Measurements from ENCODE around the gene OTX1. TPM values are rescaled to one million over a fixed set of nuclear protein-coding genes. Genes with fewer than 3 reads are reported as not detected.

OTX1 gene
- not detected for total RNA-seq

GRCh38 chr2:63050334-63051041 is at the start of gene OTX1:
OTX1 (plus strand) TSS chr2:63050830; CDS start chr2:63052991, 2,161 bp downstream.
- intact Hi-C loops (cut with DNase I; ENCODE audit: low total_unique reads) = no loop called here
- DNase-seq = peak in 1 of 2 donors; percentile 14

GRCh38 chr2:63001576-63001975 is 49.1 kb upstream of the OTX1 start:
- H3K4me1 ChIP-seq = no peaks in the 10 kb centered on the region
- no peak for DNase-seq
- TF ChIP-seq, protein P1, sequence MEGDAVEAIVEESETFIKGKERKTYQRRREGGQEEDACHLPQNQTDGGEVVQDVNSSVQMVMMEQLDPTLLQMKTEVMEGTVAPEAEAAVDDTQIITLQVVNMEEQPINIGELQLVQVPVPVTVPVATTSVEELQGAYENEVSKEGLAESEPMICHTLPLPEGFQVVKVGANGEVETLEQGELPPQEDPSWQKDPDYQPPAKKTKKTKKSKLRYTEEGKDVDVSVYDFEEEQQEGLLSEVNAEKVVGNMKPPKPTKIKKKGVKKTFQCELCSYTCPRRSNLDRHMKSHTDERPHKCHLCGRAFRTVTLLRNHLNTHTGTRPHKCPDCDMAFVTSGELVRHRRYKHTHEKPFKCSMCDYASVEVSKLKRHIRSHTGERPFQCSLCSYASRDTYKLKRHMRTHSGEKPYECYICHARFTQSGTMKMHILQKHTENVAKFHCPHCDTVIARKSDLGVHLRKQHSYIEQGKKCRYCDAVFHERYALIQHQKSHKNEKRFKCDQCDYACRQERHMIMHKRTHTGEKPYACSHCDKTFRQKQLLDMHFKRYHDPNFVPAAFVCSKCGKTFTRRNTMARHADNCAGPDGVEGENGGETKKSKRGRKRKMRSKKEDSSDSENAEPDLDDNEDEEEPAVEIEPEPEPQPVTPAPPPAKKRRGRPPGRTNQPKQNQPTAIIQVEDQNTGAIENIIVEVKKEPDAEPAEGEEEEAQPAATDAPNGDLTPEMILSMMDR (IDR thresholded peaks at IDR 0.05) = no peak
- TF ChIP-seq POLR2A (IDR thresholded peaks at IDR 0.05) = no peak
- no peaks in the 10 kb centered on the region for H3K36me3 ChIP-seq
- H3K27me3 ChIP-seq = no peaks in the 10 kb centered on the region
- H3K27ac ChIP-seq = no peak overlapping the region
- no peaks in the 10 kb centered on the region for H3K9me3 ChIP-seq
- intact Hi-C loops (cut with DNase I; ENCODE audit: low total_unique reads) = no loop called here
- H3K4me3 ChIP-seq = no peak overlapping the region

More at GRCh38 chr2:63050334-63051041, at the start of gene OTX1:
- H3K27me3 ChIP-seq = peaks cover 28 to 47% of the 10 kb centered on the region in 2 donors
- H3K4me3 ChIP-seq = peak within 1 kb of the TSS; percentile 14 to 56
- peaks cover 0 to 11% of the 10 kb centered on the region in 2 donors for H3K4me1 ChIP-seq
- no peaks in the 10 kb centered on the region for H3K9me3 ChIP-seq
- no peaks in the 10 kb centered on the region for H3K36me3 ChIP-seq
- TF ChIP-seq POLR2A (IDR thresholded peaks at IDR 0.05) = no peak
- TF ChIP-seq, protein P1 (IDR thresholded peaks at IDR 0.05) = no peak
- no peak within 1 kb of the TSS for H3K27ac ChIP-seq

DNA sequence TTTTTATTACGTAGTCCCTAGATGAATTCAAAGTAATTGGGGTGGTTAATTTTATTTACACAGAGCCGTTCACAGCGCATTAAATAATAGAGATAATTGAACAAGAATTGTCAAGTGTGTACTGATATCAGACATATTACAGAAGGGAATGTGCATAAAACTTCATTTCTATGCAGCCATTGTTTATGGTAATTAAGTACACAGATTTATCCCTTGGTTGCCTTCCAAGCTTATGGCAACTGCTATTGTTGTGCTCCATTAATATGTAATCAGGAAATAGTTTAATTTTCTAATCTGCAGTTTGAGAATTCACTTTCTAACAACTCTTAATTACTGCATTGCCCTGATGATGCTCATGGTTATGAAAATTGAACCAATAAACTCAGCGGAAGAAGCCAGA is 47.3 kb upstream of the OTX1 start:
- Histone ChIP-seq H3K27ac (no peak overlapping the region), H3K9me3 (no peaks in the 10 kb centered on the region), H3K36me3 (no peaks in the 10 kb centered on the region), H3K27me3 (no peaks in the 10 kb centered on the region), H3K4me3 (no peak overlapping the region), H3K4me1 (no peaks in the 10 kb centered on the region)
- DNase-seq = no peak
- intact Hi-C loops (cut with DNase I; ENCODE audit: low total_unique reads) = no loop called here
- TF ChIP-seq, protein P1 (IDR thresholded peaks at IDR 0.05) = no peak
- TF ChIP-seq POLR2A (IDR thresholded peaks at IDR 0.05) = no peak

DNA sequence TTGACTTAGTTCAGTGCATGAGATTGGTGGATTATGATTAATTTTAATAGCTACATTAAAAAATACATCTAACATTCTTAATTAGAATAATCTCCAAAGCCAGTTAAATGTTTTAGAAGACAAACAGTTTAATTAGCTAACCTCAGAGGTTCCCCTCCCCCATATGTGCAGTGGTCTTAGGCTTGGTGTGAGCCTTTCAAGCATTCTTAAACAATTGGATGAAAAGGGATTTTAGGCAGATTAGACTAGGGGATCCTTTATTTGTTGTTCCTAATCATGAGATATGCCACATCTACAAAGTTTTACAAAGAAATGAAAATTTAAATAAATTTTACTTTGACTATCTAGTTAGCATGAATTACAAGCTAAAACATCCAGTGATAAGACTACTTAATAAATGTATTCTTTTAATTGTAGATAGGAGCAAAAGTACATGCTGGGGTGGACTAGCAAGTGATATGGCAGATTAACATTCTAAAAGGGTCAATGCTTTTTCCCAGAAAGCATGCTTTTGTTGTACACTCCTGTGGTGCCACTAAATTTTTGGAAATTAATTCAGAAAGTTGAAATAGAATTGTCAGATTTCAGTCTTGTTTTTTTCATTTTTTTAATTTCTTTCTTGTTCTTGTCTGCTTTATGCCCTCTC is 42.7 kb upstream of the OTX1 start:
- no peak for DNase-seq
- no peaks in the 10 kb centered on the region for H3K9me3 ChIP-seq
- no peaks in the 10 kb centered on the region for H3K4me1 ChIP-seq
- H3K27me3 ChIP-seq = no peaks in the 10 kb centered on the region
- no peak overlapping the region for H3K27ac ChIP-seq
- TF ChIP-seq, protein P1 (IDR thresholded peaks at IDR 0.05) = no peak
- TF ChIP-seq POLR2A (IDR thresholded peaks at IDR 0.05) = no peak
- intact Hi-C loops (cut with DNase I; ENCODE audit: low total_unique reads) = no loop called here
- no peaks in the 10 kb centered on the region for H3K36me3 ChIP-seq
- no peak overlapping the region for H3K4me3 ChIP-seq

DNA sequence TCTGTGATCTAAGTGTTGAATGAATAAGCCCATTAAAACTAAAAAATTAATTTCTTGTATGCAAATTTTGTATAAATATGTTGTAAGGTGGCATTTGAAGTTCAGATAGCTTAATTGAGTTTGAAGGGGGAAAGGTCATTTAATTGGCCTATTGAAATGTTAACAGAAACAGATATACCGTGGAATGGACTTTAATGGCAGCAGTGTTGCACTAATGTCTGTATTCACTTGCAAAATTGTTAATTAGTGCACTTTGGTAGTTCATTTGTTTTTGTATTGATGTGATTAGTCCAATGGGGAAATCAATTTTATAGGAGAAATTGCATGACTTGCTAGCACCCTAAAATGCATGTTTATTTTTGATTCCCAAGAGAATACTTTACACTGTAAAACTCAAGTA is 41.8 kb upstream of the OTX1 start:
- no peaks in the 10 kb centered on the region for H3K9me3 ChIP-seq
- no peaks in the 10 kb centered on the region for H3K4me1 ChIP-seq
- no peak overlapping the region for H3K4me3 ChIP-seq
- no peak overlapping the region for H3K27ac ChIP-seq
- intact Hi-C loops (cut with DNase I; ENCODE audit: low total_unique reads) = no loop called here
- TF ChIP-seq POLR2A (IDR thresholded peaks at IDR 0.05) = no peak
- TF ChIP-seq, protein P1 (IDR thresholded peaks at IDR 0.05) = no peak
- no peaks in the 10 kb centered on the region for H3K27me3 ChIP-seq
- H3K36me3 ChIP-seq = no peaks in the 10 kb centered on the region
- DNase-seq = no peak

Measured in uterus (tissue), 4 donors.